Measurements from ENCODE around the gene SPRR1B. TPM values are rescaled to one million over a fixed set of nuclear protein-coding genes. Genes with fewer than 3 reads are reported as not detected.

The SPRR1B gene
- total and polyA plus RNA-seq, 9 of the 15 experiments (the other 6 are each of a cell fraction or from before 2014, with no cell fraction given), result not detected

DNA sequence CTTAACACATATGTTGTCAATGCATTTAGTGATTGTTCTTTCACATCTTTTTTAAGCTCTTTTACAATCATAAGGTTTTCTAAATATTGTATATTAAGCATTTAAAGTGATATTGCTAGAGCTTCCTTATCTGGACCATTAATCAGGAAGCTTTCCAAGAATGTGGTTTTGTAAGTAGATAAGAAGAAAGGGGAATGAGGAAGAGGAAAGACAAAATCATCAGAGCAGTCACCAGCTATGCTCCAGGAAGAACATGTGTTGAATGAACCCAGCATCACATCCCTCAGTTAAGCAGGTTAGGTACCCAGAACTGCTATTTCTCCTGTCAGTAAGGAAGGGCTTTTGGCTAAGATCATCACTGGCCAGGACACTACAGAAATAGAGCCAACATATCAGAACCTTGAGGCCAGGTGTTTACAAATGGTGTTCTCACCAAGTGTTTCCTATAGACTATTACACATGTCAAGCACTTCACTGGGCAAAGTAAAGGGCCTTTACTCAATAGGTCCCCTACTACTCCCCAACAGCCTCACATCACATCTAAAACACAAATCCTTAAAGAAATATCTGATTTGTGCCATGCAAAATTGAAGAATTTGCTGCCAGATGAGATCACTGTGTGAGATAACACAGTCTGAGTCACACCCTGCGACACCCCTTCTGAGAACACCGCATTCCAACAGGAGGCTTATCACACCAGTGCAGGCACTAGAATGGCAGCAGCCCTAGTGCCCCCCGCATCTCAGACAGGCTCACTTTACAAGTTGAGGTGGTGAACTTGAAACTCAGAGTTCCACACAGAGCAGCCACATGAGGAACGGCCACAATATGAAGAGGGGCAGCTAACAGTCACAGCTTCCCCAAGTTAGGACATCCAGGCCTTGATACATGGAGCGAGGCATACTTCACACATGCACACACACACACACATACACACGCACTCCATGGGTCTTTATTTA, 28.1 kb downstream of the SPRR1B start (continued):
- TF ChIP-seq TOE1 (IDR thresholded peaks at IDR 0.05; ENCODE audit: borderline replicate concordance) (0 out of 2 replicates have a peak, but pooled peaks have one; percentile 5), TOE1 (CRISPR knock-in tag; IDR thresholded peaks at IDR 0.05; ENCODE audit: borderline replicate concordance, low read depth) (no peak), SLC30A9 (CRISPR knock-in tag; IDR thresholded peaks at IDR 0.05) (no peak), TBP (optimal IDR thresholded peaks at IDR 0.05; ENCODE audit: low read depth, low read length) (no peak), EGR1 (conservative IDR thresholded peaks at IDR 0.05) (peak; percentile 23; the same call in 1 of the 2 replicates), ARID1B (IDR thresholded peaks at IDR 0.05) (peak; percentile 99), ZNF431 (CRISPR knock-in tag; IDR thresholded peaks at IDR 0.05) (no peak), BACH1 (tag; IDR thresholded peaks at IDR 0.05) (no peak), ASH1L (IDR thresholded peaks at IDR 0.05; ENCODE audit: borderline replicate concordance, low read depth, partially characterized antibody) (no peak), CBX8 (IDR thresholded peaks at IDR 0.05; ENCODE audit: borderline replicate concordance, extremely low read depth, low read depth, low read length, poor library complexity, severe bottlenecking) (no peak), SIX5 (IDR thresholded peaks at IDR 0.05; ENCODE audit: borderline replicate concordance in 1 of 2, insufficient read depth in 1 of 2, low read depth in 1 of 2, low read length in 2 of 2) (no peak), CREB1 (IDR thresholded peaks at IDR 0.05) (0 out of 2 replicates have a peak, but pooled peaks have one; percentile 27), CREB1 (CRISPR knock-in tag; IDR thresholded peaks at IDR 0.05) (0 out of 2 replicates have a peak, but pooled peaks have one; percentile 22), ZKSCAN3 (CRISPR knock-in tag; IDR thresholded peaks at IDR 0.05) (no peak), POLR2B (IDR thresholded peaks at IDR 0.05; ENCODE audit: low read depth, partially characterized antibody) (no peak), MAZ (CRISPR knock-in tag; conservative IDR thresholded peaks at IDR 0.05 in 1 of 2, IDR thresholded peaks at IDR 0.05 in 1 of 2) (peak; percentile 25 to 48; a peak in 2 of 4 replicates)
- TF ChIP-seq, protein P1, sequence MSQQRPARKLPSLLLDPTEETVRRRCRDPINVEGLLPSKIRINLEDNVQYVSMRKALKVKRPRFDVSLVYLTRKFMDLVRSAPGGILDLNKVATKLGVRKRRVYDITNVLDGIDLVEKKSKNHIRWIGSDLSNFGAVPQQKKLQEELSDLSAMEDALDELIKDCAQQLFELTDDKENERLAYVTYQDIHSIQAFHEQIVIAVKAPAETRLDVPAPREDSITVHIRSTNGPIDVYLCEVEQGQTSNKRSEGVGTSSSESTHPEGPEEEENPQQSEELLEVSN (IDR thresholded peaks at IDR 0.05; ENCODE audit: borderline replicate concordance in 1 of 2, extremely low read depth in 1 of 2, insufficient read depth in 1 of 2, insufficient read length in 1 of 2, low read depth in 1 of 2, low read length in 1 of 2, poor library complexity in 1 of 2, severe bottlenecking in 1 of 2), result no peak
- TF ChIP-seq, protein P2, sequence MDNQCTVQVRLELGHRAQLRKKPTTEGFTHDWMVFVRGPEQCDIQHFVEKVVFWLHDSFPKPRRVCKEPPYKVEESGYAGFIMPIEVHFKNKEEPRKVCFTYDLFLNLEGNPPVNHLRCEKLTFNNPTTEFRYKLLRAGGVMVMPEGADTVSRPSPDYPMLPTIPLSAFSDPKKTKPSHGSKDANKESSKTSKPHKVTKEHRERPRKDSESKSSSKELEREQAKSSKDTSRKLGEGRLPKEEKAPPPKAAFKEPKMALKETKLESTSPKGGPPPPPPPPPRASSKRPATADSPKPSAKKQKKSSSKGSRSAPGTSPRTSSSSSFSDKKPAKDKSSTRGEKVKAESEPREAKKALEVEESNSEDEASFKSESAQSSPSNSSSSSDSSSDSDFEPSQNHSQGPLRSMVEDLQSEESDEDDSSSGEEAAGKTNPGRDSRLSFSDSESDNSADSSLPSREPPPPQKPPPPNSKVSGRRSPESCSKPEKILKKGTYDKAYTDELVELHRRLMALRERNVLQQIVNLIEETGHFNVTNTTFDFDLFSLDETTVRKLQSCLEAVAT (IDR thresholded peaks at IDR 0.05), result peak in 1 of 2 experiments; percentile 72; a peak in 2 of 4 replicates
- TF ChIP-seq, protein P3, sequence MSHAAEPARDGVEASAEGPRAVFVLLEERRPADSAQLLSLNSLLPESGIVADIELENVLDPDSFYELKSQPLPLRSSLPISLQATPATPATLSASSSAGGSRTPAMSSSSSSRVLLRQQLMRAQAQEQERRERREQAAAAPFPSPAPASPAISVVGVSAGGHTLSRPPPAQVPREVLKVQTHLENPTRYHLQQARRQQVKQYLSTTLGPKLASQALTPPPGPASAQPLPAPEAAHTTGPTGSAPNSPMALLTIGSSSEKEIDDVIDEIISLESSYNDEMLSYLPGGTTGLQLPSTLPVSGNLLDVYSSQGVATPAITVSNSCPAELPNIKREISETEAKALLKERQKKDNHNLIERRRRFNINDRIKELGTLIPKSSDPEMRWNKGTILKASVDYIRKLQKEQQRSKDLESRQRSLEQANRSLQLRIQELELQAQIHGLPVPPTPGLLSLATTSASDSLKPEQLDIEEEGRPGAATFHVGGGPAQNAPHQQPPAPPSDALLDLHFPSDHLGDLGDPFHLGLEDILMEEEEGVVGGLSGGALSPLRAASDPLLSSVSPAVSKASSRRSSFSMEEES (CRISPR knock-in tag; IDR thresholded peaks at IDR 0.05), result no peak
- TF ChIP-seq, protein P4, sequence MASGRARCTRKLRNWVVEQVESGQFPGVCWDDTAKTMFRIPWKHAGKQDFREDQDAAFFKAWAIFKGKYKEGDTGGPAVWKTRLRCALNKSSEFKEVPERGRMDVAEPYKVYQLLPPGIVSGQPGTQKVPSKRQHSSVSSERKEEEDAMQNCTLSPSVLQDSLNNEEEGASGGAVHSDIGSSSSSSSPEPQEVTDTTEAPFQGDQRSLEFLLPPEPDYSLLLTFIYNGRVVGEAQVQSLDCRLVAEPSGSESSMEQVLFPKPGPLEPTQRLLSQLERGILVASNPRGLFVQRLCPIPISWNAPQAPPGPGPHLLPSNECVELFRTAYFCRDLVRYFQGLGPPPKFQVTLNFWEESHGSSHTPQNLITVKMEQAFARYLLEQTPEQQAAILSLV (tag; IDR thresholded peaks at IDR 0.05), result no peak
